ENCODE results near the gene MAD1L1. TPM values are rescaled to one million over a fixed set of nuclear protein-coding genes. Genes with fewer than 3 reads are reported as not detected.

The MAD1L1 gene
- total and polyA plus RNA-seq, 2 donors (not counting 1 experiment from before 2014, with no cell fraction given) = 9.8 to 29.4 TPM

DNA sequence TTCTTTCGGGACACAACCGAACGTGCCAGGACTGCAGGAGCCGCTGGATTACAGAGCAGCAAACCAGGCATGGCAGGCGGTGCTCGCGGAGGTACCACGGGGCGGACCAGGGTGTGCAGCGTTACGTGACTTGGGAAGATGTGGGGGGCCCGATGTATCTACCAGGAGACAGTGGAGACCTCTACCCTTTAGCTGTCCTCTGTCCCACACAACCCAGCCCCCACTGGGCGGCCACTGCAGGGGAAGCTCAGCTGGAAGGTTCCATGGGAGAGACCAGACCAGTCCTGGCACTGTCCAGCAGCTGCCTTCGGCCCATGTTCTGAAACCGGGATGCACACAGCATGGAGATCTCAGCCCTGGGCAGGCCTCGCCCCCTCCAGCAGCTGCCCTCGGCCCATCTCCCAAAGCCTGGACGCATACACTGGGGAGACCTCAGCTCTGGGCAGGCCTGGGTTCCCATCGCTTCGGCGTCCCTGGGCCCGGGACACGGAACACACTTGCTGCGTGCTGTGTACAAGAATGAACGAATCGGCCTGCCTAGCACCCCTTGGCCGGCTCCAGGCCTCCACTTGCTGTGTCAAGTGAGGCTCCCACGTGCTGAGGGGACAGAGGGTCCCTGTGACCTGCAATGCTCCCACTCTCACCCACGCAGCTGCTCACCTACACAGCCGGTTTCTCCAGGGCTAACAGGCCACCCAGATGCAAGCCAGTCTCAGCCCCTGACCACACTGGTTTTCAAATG lies 385.3 kb downstream of the MAD1L1 start:
- H3K27me3 ChIP-seq (ENCODE audit: control insufficient read depth, insufficient read depth, low read length) = no peaks in the 10 kb centered on the region
- no peak overlapping the region for H3K4me2 ChIP-seq (ENCODE audit: extremely low read depth, insufficient read depth, low read length)
- no peaks in the 10 kb centered on the region for H3K9me3 ChIP-seq (ENCODE audit: control insufficient read depth, insufficient read depth, low read depth, low read length)
- no peaks in the 10 kb centered on the region for H3K36me3 ChIP-seq (ENCODE audit: control insufficient read depth, insufficient read depth, low read length)
- no peaks in the 10 kb centered on the region for H4K20me1 ChIP-seq (ENCODE audit: control insufficient read depth, extremely low read depth, insufficient read depth, low read length)
- no peak overlapping the region for H2AFZ ChIP-seq (ENCODE audit: low read length)
- no peaks in the 10 kb centered on the region for H3K4me1 ChIP-seq (ENCODE audit: control insufficient read depth, extremely low read depth, insufficient read depth, low read length)
- H3K4me3 ChIP-seq (replicated peaks in 1 of 4; ENCODE audit: control extremely low read depth in 1 of 4, insufficient read depth in 1 of 4, low read depth in 3 of 4, low read length in 4 of 4) = no peak overlapping the region
- TF ChIP-seq, protein P1, sequence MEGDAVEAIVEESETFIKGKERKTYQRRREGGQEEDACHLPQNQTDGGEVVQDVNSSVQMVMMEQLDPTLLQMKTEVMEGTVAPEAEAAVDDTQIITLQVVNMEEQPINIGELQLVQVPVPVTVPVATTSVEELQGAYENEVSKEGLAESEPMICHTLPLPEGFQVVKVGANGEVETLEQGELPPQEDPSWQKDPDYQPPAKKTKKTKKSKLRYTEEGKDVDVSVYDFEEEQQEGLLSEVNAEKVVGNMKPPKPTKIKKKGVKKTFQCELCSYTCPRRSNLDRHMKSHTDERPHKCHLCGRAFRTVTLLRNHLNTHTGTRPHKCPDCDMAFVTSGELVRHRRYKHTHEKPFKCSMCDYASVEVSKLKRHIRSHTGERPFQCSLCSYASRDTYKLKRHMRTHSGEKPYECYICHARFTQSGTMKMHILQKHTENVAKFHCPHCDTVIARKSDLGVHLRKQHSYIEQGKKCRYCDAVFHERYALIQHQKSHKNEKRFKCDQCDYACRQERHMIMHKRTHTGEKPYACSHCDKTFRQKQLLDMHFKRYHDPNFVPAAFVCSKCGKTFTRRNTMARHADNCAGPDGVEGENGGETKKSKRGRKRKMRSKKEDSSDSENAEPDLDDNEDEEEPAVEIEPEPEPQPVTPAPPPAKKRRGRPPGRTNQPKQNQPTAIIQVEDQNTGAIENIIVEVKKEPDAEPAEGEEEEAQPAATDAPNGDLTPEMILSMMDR (conservative IDR thresholded peaks at IDR 0.05 in 1 of 2, IDR thresholded peaks at IDR 0.05 in 1 of 2; ENCODE audit: low read depth in 1 of 2, low read length in 2 of 2) = no peak
- TF ChIP-seq EZH2 (IDR thresholded peaks at IDR 0.05; ENCODE audit: low read length, missing control alignments) = no peak
- DNase-seq (ENCODE audit: low read depth in 2 of 2) = no peak
- no peaks in the 10 kb centered on the region for H3K79me2 ChIP-seq (ENCODE audit: control insufficient read depth, insufficient read depth, low read length)
- no peak overlapping the region for H3K27ac ChIP-seq (ENCODE audit: insufficient read depth, low read length)
- H3K9ac ChIP-seq (ENCODE audit: insufficient read depth, low read length) = no peak overlapping the region

DNA sequence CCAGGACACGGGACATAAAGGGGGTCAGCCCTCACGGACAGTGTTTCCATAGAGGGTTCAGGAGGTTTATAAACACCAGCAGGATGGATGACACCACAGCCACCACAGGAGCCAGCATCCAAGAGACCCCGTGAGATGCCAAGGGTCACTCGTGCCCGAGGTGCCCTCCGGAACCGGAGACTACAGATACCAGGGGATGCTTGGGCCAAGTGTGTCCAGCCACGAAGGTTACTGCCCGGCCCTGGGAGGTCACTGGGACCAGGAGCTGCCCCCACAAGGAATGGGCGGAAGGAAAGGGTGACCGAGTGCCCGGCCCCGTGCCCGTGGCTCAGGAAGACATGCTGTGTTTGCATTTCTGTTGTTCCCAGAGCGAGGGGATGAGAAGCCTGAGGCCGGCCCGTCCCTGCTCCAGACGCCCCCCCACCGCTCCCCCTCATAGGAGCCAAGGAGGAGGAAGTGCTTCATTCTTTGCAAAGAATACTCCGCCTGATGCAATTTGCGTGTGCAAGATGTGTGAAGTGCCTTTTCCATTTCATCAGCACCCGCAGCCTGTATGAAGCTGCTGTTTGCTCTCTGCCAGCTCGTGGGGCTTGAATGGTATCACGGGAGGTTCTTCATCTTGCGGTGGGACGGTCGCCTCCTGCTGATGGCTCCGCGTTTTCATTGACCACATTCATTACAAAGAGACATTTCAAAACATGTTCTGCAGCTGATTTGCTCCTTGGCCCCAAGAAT lies 386.2 kb downstream of the MAD1L1 start:
- Histone ChIP-seq H2AFZ (ENCODE audit: low read length) (no peak overlapping the region), H3K4me2 (ENCODE audit: extremely low read depth, insufficient read depth, low read length) (no peak overlapping the region), H3K4me3 (replicated peaks in 1 of 4; ENCODE audit: control extremely low read depth in 1 of 4, insufficient read depth in 1 of 4, low read depth in 3 of 4, low read length in 4 of 4) (no peak overlapping the region), H3K79me2 (ENCODE audit: control insufficient read depth, insufficient read depth, low read length) (no peaks in the 10 kb centered on the region), H3K9me3 (ENCODE audit: control insufficient read depth, insufficient read depth, low read depth, low read length) (no peaks in the 10 kb centered on the region), H4K20me1 (ENCODE audit: control insufficient read depth, extremely low read depth, insufficient read depth, low read length) (no peaks in the 10 kb centered on the region), H3K36me3 (ENCODE audit: control insufficient read depth, insufficient read depth, low read length) (no peaks in the 10 kb centered on the region), H3K27ac (ENCODE audit: insufficient read depth, low read length) (no peak overlapping the region), H3K9ac (ENCODE audit: insufficient read depth, low read length) (no peak overlapping the region), H3K27me3 (ENCODE audit: control insufficient read depth, insufficient read depth, low read length) (no peaks in the 10 kb centered on the region), H3K4me1 (ENCODE audit: control insufficient read depth, extremely low read depth, insufficient read depth, low read length) (no peaks in the 10 kb centered on the region)
- DNase-seq (ENCODE audit: low read depth in 2 of 2) = no peak
- no peak for TF ChIP-seq EZH2 (IDR thresholded peaks at IDR 0.05; ENCODE audit: low read length, missing control alignments)
- TF ChIP-seq, protein P1 (conservative IDR thresholded peaks at IDR 0.05 in 1 of 2, IDR thresholded peaks at IDR 0.05 in 1 of 2; ENCODE audit: low read depth in 1 of 2, low read length in 2 of 2) = no peak

DNA sequence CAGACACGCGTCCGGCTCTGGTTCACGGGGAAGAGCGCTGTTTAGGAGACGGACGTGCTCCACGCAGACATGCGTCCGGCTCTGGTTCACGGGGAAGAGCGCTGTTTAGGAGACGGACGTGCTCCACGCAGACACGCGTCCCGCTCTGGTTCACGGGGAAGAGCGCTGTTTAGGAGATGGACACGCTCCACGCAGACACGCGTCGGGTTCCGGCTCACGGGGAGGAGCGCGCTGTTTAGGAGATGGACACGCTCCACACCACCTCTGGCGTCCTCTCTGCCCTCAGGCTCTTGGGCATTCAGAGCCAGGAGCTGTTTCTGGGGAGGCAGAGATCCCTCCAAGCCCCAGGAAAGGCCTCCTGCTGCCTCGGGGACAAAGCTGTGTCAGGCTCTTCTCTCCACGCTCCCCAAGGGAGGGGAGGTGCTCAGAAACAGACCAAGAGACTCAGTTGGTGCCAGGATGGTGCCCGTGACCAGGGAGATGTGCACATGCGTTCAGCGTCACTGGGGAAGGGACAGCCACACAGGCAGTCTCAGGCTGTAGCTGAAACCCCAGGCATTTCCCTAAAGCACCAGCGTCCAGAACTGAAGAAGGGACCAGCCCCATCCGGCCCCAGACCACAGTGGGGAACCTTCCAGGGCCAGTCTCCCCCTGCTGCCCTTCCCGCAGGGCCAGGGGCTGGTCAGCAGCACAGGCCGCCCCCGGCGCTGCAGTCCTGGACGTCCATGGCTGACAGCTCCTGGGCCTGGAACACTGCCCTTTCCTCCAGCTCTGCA lies 387.0 kb downstream of the MAD1L1 start:
- DNase-seq (ENCODE audit: low read depth in 2 of 2) = no peak
- H3K27me3 ChIP-seq (ENCODE audit: control insufficient read depth, insufficient read depth, low read length) = no peaks in the 10 kb centered on the region
- no peak overlapping the region for H3K4me3 ChIP-seq (replicated peaks in 1 of 4; ENCODE audit: control extremely low read depth in 1 of 4, insufficient read depth in 1 of 4, low read depth in 3 of 4, low read length in 4 of 4)
- no peak overlapping the region for H2AFZ ChIP-seq (ENCODE audit: low read length)
- no peak overlapping the region for H3K27ac ChIP-seq (ENCODE audit: insufficient read depth, low read length)
- no peak overlapping the region for H3K4me2 ChIP-seq (ENCODE audit: extremely low read depth, insufficient read depth, low read length)
- H4K20me1 ChIP-seq (ENCODE audit: control insufficient read depth, extremely low read depth, insufficient read depth, low read length) = no peaks in the 10 kb centered on the region
- H3K79me2 ChIP-seq (ENCODE audit: control insufficient read depth, insufficient read depth, low read length) = no peaks in the 10 kb centered on the region
- H3K4me1 ChIP-seq (ENCODE audit: control insufficient read depth, extremely low read depth, insufficient read depth, low read length) = no peaks in the 10 kb centered on the region
- no peaks in the 10 kb centered on the region for H3K9me3 ChIP-seq (ENCODE audit: control insufficient read depth, insufficient read depth, low read depth, low read length)
- no peak overlapping the region for H3K9ac ChIP-seq (ENCODE audit: insufficient read depth, low read length)
- no peaks in the 10 kb centered on the region for H3K36me3 ChIP-seq (ENCODE audit: control insufficient read depth, insufficient read depth, low read length)
- TF ChIP-seq EZH2 (IDR thresholded peaks at IDR 0.05; ENCODE audit: low read length, missing control alignments) = no peak
- TF ChIP-seq, protein P1 (conservative IDR thresholded peaks at IDR 0.05 in 1 of 2, IDR thresholded peaks at IDR 0.05 in 1 of 2; ENCODE audit: low read depth in 1 of 2, low read length in 2 of 2) = no peak

Measured in fibroblast of lung (primary cell).